Smooth muscle cell (in vitro differentiated cells): ENCODE measurements around the gene ENKUR. TPM values are rescaled to one million over a fixed set of nuclear protein-coding genes. Genes with fewer than 3 reads are reported as not detected.

ENCODE experiments used
- DNase-seq: peaks from one replicate; lab custom pipeline; 2025; ENCODE audit not compliant: unreplicated experiment; lab: John Stamatoyannopoulos, UW
- H2AFZ ChIP-seq: fragments of 200-600 bp; sonication (generic); 2 replicates; pipeline ENCODE4 v1.6.0; 2016; ENCODE audit warnings: antibody characterized with exemption, low read depth, mild to moderate bottlenecking
- H3F3A ChIP-seq: fragments of 200-600 bp; sonication (generic); 2 replicates; pipeline ENCODE4 v1.6.0; 2017; ENCODE audit warnings: antibody characterized with exemption, low read depth
- H3K27ac ChIP-seq: fragments of 200-600 bp; sonication (generic); 2 replicates; pipeline ENCODE4 v1.5.1; 2016; ENCODE audit warnings: low read depth, mild to moderate bottlenecking
- H3K27me3 ChIP-seq: fragments of 200-600 bp; sonication (generic); 2 replicates; pipeline ENCODE4 v1.6.1; 2016; ENCODE audit warnings: low read depth, mild to moderate bottlenecking
- H3K36me3 ChIP-seq: fragments of 200-600 bp; sonication (generic); 2 replicates; pipeline ENCODE4 v1.5.1; 2016; ENCODE audit warnings: low read depth
- H3K4me1 ChIP-seq: fragments of 200-600 bp; sonication (generic); 2 replicates; pipeline ENCODE4 v1.5.1; 2016; ENCODE audit warnings: low read depth
- H3K4me2 ChIP-seq: fragments of 200-600 bp; sonication (generic); 2 replicates; pipeline ENCODE4 v1.6.0; 2016; ENCODE audit warnings: mild to moderate bottlenecking
- H3K4me3 ChIP-seq: fragments of 200-600 bp; sonication (generic); 2 replicates; pipeline ENCODE4 v1.5.1; 2016; ENCODE audit warnings: mild to moderate bottlenecking
- H3K79me2 ChIP-seq: fragments of 200-600 bp; sonication (generic); 2 replicates; pipeline ENCODE4 v1.6.0; 2016; ENCODE audit warnings: low read depth, mild to moderate bottlenecking
- H3K9ac ChIP-seq: fragments of 200-600 bp; sonication (generic); 2 replicates; pipeline ENCODE4 v1.6.0; 2016; ENCODE audit warnings: low read depth
- H3K9me3 ChIP-seq: fragments of 200-600 bp; sonication (generic); replicated peaks from 2 replicates; pipeline ENCODE4 v1.5.1; 2016; ENCODE audit warnings: low read depth
- H4K20me1 ChIP-seq: fragments of 200-600 bp; sonication (generic); 2 replicates; pipeline ENCODE4 v1.6.0; 2016; ENCODE audit warnings: low read depth
- CTCF ChIP-seq: fragments of 200-600 bp; sonication (generic); IDR thresholded peaks from 2 replicates; pipeline ENCODE4 v1.5.1; 2017; ENCODE audit warnings: borderline replicate concordance, mild to moderate bottlenecking, antibody characterized with exemption; ENCODE audit not compliant: insufficient read depth, poor library complexity, severe bottlenecking
- WGBS: methylation state at CpG from one replicate; pipeline ENCODE4 v1.1.7; 2016; ENCODE audit warnings: low lambda C conversion rate; 5-methylcytosine and 5-hydroxymethylcytosine counted together
- polyA plus RNA-seq: library from polyadenylated mRNA; unstranded; fragments of >200 nt; fragmentation: Nextera tagmentation; extraction: Ambion mirVana; gene quantifications from 2 replicates; pipeline ENCODE4 v1.2.1, GENCODE V29; 2016
- total RNA-seq: library from RNA; depleted of rRNA; stranded (reverse); fragments of >200 nt; gene quantifications from 2 replicates; pipeline ENCODE4 v1.2.3, GENCODE V29; 2014

The ENKUR gene
- total and polyA plus RNA-seq, 2 experiments from 2014 or later = 0.58 TPM; not detected in 1

- Histone ChIP-seq H3K9me3 (no peaks in the 10 kb centered on the region), H3K9ac (no peak overlapping the region), H3K79me2 (no peaks in the 10 kb centered on the region), H3K36me3 (no peaks in the 10 kb centered on the region), H4K20me1 (no peaks in the 10 kb centered on the region), H3K4me3 (no peak overlapping the region), H3K27ac (no peak overlapping the region), H3K4me2 (no peak overlapping the region), H3K27me3 (no peaks in the 10 kb centered on the region), H3K4me1 (no peaks in the 10 kb centered on the region), H3F3A (no peaks in the 10 kb centered on the region), H2AFZ (no peak overlapping the region)
- no peak for DNase-seq
- TF ChIP-seq CTCF = no peak
These were observed 20.9 kb downstream of the ENKUR start for GRCh38 chr10:24995072-24995471.

GRCh38 chr10:24993237-24993958 is 22.6 kb downstream of the ENKUR start:
- DNase-seq = no peak
- Histone ChIP-seq H4K20me1 (no peaks in the 10 kb centered on the region), H3K27ac (no peak overlapping the region), H3K4me2 (no peak overlapping the region), H2AFZ (no peak overlapping the region), H3K36me3 (no peaks in the 10 kb centered on the region), H3K9ac (no peak overlapping the region), H3K79me2 (no peaks in the 10 kb centered on the region), H3K27me3 (no peaks in the 10 kb centered on the region), H3K9me3 (no peaks in the 10 kb centered on the region), H3K4me1 (no peaks in the 10 kb centered on the region), H3K4me3 (no peak overlapping the region), H3F3A (no peaks in the 10 kb centered on the region)
- WGBS = 93% methylated on average over 1 of the region's 1 CpG
- TF ChIP-seq CTCF = no peak

- Histone ChIP-seq H4K20me1 (no peaks in the 10 kb centered on the region), H3K4me3 (no peak overlapping the region), H3K36me3 (no peaks in the 10 kb centered on the region), H3K79me2 (no peaks in the 10 kb centered on the region), H3F3A (no peaks in the 10 kb centered on the region), H3K9ac (no peak overlapping the region), H3K4me1 (no peaks in the 10 kb centered on the region), H3K9me3 (no peaks in the 10 kb centered on the region), H3K27me3 (no peaks in the 10 kb centered on the region), H2AFZ (no peak overlapping the region), H3K27ac (no peak overlapping the region), H3K4me2 (no peak overlapping the region)
- TF ChIP-seq CTCF = no peak
- 82% methylated on average over 3 of the region's 3 CpGs for WGBS
- no peak for DNase-seq
These were observed 23.3 kb downstream of the ENKUR start for GRCh38 chr10:24992512-24993133.

GRCh38 chr10:24991298-24991697 is 24.7 kb downstream of the ENKUR start:
- Histone ChIP-seq H3K27ac (no peak overlapping the region), H3K79me2 (no peaks in the 10 kb centered on the region), H3K9ac (no peak overlapping the region), H3K4me1 (no peaks in the 10 kb centered on the region), H3K27me3 (no peaks in the 10 kb centered on the region), H3K36me3 (no peaks in the 10 kb centered on the region), H2AFZ (no peak overlapping the region), H3K9me3 (no peaks in the 10 kb centered on the region), H3K4me3 (no peak overlapping the region), H3K4me2 (no peak overlapping the region), H3F3A (no peaks in the 10 kb centered on the region), H4K20me1 (no peaks in the 10 kb centered on the region)
- no peak for TF ChIP-seq CTCF
- no peak for DNase-seq
- 94% methylated on average over 13 of the region's 13 CpGs for WGBS
